ENCODE measurements around the gene CHRND. TPM values are rescaled to one million over a fixed set of nuclear protein-coding genes. Genes with fewer than 3 reads are reported as not detected.
"Not testable (repeated sequence)": the region's sequence is repeated elsewhere in the genome, so short reads cannot be mapped to it uniquely, and the experiment has no call there.

CHRND gene
- total and polyA plus RNA-seq, 11 donors, result not detected

DNA sequence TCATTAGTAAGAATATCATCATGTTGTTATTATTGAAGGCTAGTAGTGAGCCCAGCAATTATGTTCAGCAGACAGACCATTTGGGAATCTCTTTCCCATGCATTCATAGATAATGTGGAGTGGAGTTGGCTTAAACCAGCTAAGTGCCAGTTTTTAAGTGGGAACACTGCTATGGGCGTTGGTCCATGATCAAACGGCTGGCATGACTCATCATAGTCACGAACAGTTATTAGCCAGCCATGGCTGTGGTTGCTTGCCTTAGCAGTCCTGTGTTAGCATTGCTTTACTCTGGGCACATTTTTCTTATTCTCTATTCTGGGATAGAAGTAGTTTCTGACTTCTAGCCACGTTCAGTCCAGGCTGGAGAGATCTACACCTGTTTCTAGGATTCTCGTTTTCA is 42.2 kb downstream of the CHRND start:
- H3K9me3 ChIP-seq, result no peaks in the 10 kb centered on the region
- intact Hi-C loops (cut with DNase I), result no loop called here
- TF ChIP-seq, protein P1, sequence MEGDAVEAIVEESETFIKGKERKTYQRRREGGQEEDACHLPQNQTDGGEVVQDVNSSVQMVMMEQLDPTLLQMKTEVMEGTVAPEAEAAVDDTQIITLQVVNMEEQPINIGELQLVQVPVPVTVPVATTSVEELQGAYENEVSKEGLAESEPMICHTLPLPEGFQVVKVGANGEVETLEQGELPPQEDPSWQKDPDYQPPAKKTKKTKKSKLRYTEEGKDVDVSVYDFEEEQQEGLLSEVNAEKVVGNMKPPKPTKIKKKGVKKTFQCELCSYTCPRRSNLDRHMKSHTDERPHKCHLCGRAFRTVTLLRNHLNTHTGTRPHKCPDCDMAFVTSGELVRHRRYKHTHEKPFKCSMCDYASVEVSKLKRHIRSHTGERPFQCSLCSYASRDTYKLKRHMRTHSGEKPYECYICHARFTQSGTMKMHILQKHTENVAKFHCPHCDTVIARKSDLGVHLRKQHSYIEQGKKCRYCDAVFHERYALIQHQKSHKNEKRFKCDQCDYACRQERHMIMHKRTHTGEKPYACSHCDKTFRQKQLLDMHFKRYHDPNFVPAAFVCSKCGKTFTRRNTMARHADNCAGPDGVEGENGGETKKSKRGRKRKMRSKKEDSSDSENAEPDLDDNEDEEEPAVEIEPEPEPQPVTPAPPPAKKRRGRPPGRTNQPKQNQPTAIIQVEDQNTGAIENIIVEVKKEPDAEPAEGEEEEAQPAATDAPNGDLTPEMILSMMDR (IDR thresholded peaks at IDR 0.05), result no peak
- peaks cover 0 to 12% (median 3%) of the 10 kb centered on the region in 12 donors for H3K4me1 ChIP-seq
- 58 to 66% (median 64%) methylated on average over 5 of the region's 5 CpGs for WGBS, 4 donors
- H3K4me3 ChIP-seq, result no peak overlapping the region
- peaks cover 0 to 100% (median 99%) of the 10 kb centered on the region in 9 donors for H3K36me3 ChIP-seq
- H3K27me3 ChIP-seq, result no peaks in the 10 kb centered on the region
- peak overlapping the region in 1 of 12 donors; percentile 19 for H3K27ac ChIP-seq
- ATAC-seq, result peak; percentile 76 to 83 (median 81)
- peak in 1 of 5 donors; percentile 29 for DNase-seq

DNA sequence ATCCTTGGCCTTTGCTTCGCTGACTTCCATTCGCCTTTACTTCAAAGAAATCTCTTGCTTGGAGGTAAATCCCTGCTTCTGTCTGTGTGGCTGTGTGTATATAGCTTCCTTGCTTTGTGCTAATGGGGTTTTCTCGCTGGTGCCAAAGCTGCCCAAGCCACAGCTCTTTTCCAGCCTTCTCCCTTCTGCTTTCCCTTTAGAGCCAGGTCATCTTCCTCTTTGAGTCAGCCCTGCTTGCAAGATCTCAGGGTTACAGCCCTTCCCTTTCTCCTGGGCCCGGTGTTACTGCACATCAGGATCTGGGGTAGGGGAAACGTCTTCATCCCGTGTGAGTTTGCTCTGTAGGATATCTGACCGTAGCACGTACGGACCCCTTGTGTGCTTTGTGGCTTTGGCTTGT is 43.6 kb downstream of the CHRND start:
- TF ChIP-seq, protein P1 (IDR thresholded peaks at IDR 0.05), result no peak
- H3K27me3 ChIP-seq, result no peaks in the 10 kb centered on the region
- no peak overlapping the region for H3K27ac ChIP-seq
- intact Hi-C loops (cut with DNase I), result no loop called here
- H3K4me3 ChIP-seq, result no peak overlapping the region
- DNase-seq (no peak), ATAC-seq (peak in 1 of 4 donors; percentile 7)
- peaks cover 0 to 12% (median 3%) of the 10 kb centered on the region in 12 donors for H3K4me1 ChIP-seq
- H3K36me3 ChIP-seq, result peaks cover 0 to 100% (median 98%) of the 10 kb centered on the region in 9 donors
- no peaks in the 10 kb centered on the region for H3K9me3 ChIP-seq
- 91 to 98% (median 93%) methylated on average over 9 of the region's 9 CpGs for WGBS, 4 donors

DNA sequence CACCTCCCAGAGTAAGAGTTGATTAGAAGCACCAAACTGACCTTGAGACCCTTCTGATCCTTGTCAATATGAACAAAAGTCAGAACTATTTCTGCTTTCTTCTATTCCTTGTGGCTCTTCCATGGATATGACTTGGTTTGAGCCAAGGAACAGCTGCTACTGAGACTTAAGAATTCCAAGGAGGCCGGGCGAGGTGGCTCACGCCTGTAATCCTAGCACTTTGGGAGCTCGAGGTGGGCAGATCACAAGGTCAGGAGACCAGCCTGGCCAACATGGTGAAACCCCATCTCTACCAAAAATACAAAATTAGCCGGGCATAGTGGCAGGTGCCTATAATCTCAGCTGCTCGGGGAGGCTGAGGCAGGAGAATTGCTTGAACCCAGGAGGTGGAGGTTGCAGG is 44.5 kb downstream of the CHRND start:
- DNase-seq; H3K27me3 ChIP-seq; H3K27ac ChIP-seq; intact Hi-C loops (cut with DNase I); H3K9me3 ChIP-seq; ATAC-seq; H3K4me3 ChIP-seq: not testable (repeated sequence)
- peaks cover 0 to 12% (median 3%) of the 10 kb centered on the region in 12 donors for H3K4me1 ChIP-seq
- peaks cover 0 to 100% (median 96%) of the 10 kb centered on the region in 9 donors for H3K36me3 ChIP-seq
- WGBS, 4 donors, result 96 to 100% (median 97%) methylated on average over 6 of the region's 6 CpGs

DNA sequence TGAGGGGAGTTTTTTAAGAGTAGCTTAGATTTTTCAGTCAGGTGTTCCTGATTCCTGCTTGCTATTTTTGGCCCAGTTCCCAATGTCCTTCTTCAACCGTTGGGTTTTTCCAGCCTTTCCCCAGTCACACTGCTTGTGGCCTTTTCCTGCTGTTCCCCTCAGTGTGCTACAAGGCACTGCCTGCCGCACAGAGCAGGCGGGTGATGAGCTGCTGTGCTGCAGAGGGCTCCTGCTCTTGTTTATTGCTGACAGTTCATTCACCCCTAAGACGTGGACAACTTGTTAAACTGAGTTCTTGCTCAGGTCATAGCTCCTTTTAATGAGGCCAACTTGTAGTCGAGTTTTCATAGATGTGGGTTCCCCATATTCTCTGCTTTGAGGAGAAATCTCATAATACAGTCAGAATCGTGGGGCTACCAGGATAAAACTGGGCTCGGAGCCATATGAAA is 45.1 kb downstream of the CHRND start:
- peaks cover 0 to 98% (median 90%) of the 10 kb centered on the region in 9 donors for H3K36me3 ChIP-seq
- ATAC-seq (no peak), DNase-seq (no peak)
- H3K27ac ChIP-seq, result no peak overlapping the region
- H3K27me3 ChIP-seq, result no peaks in the 10 kb centered on the region
- H3K4me1 ChIP-seq, result peaks cover 0 to 12% (median 3%) of the 10 kb centered on the region in 12 donors
- WGBS, 4 donors, result 68 to 79% (median 76%) methylated on average over 7 of the region's 7 CpGs
- intact Hi-C loops (cut with DNase I), result no loop called here
- TF ChIP-seq, protein P1 (IDR thresholded peaks at IDR 0.05), result no peak
- no peak for TF ChIP-seq POLR2A (IDR thresholded peaks at IDR 0.05)
- H3K9me3 ChIP-seq, result no peaks in the 10 kb centered on the region
- H3K4me3 ChIP-seq, result no peak overlapping the region

DNA sequence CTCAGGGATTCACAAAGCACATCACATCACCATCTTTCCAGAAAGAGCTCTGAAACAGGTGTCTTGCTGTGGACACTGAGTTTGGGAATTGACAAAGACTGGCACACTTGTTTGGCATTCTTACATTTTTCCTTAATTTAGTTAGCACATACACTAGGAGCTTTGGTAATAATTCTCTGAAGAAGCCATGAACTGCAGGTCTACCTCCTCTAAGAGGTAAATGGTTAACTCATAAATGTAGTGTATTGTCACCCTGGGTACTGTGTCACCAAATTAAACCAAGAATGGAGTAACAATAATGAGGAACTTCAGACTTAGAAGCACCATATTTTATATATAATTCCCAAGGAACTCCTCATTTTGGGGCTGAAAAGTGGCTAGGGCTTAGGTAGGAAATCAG is 47.1 kb downstream of the CHRND start:
- TF ChIP-seq, protein P1 (IDR thresholded peaks at IDR 0.05), result no peak
- no peak for TF ChIP-seq POLR2A (IDR thresholded peaks at IDR 0.05)
- H3K9me3 ChIP-seq, result no peaks in the 10 kb centered on the region
- H3K36me3 ChIP-seq, result peaks cover 0 to 96% (median 71%) of the 10 kb centered on the region in 9 donors
- no peak for ATAC-seq
- DNase-seq, result no peak
- no peak overlapping the region for H3K27ac ChIP-seq
- H3K27me3 ChIP-seq, result no peaks in the 10 kb centered on the region
- intact Hi-C loops (cut with DNase I), result no loop called here
- no peak overlapping the region for H3K4me3 ChIP-seq
- peaks cover 0 to 7% (median 0%) of the 10 kb centered on the region in 12 donors for H3K4me1 ChIP-seq

All from heart left ventricle (tissue), 16 donors.